Ovary (tissue), 9 donors: ENCODE measurements around the gene E2F8. TPM values are rescaled to one million over a fixed set of nuclear protein-coding genes. Genes with fewer than 3 reads are reported as not detected.

Experiments
- DNase-seq, 5 donors: peaks; one replicate each; pipeline ENCODE4 v3.0.0-alpha.2; 2019 to 2020
- H3K27ac ChIP-seq, 2 donors: fragments of 200-600 bp; one replicate each; pipeline versions ENCODE4 v1.5.1 to v1.8.0; 2019 to 2022
- H3K27me3 ChIP-seq: fragments of 200-600 bp; one replicate; pipeline ENCODE4 v1.8.0; 2022
- H3K36me3 ChIP-seq: fragments of 200-600 bp; sonication (generic); one replicate; pipeline ENCODE4 v1.5.1; 2019
- H3K4me1 ChIP-seq: one replicate; pipeline ENCODE4 v1.8.1; 2013; ENCODE audit warnings: mild to moderate bottlenecking, moderate library complexity; ENCODE audit not compliant: insufficient read depth
- H3K4me3 ChIP-seq: fragments of 200-600 bp; sonication (generic); one replicate; pipeline ENCODE4 v1.5.1; 2017
- H3K9me3 ChIP-seq, 2 donors: fragments of 200-600 bp in 1 of 2; sonication (generic) in 1 of 2; one replicate each; pipeline versions ENCODE4 v1.5.1 to v1.8.1; 2013 to 2019; ENCODE audit warnings: mild to moderate bottlenecking in 1 of 2, moderate library complexity in 1 of 2
- CTCF ChIP-seq, 3 donors: fragments of 450-650 bp in 2 of 3; fragments of 200-600 bp in 1 of 3; IDR thresholded peaks; one replicate each; pipeline versions ENCODE4 v1.5.1 to v1.8.0; 2016 to 2022; ENCODE audit warnings: antibody characterized with exemption in 3 of 3, mild to moderate bottlenecking in 1 of 3
- EP300 ChIP-seq: sonication (generic); formaldehyde crosslinking; IDR thresholded peaks from one replicate; pipeline ENCODE4 v1.6.1; 2017; ENCODE audit warnings: antibody characterized with exemption
- POLR2A ChIP-seq: fragments of 450-650 bp; IDR thresholded peaks from one replicate; pipeline ENCODE4 v1.6.1; 2017; ENCODE audit warnings: antibody characterized with exemption, mild to moderate bottlenecking, moderate library complexity
- WGBS, 3 donors: extraction: QIAGEN DNeasy Blood & Tissue Kit in 1 of 3; methylation state at CpG; one replicate each; pipeline versions ENCODE4 v1.1.5 to v1.1.7; 2013 to 2017; 5-methylcytosine and 5-hydroxymethylcytosine counted together
- intact Hi-C, 4 donors: fragments of 100-400 bp; cut with DNase I; formaldehyde crosslinking; loops; one replicate each; pipeline versions ENCODE4 v1.11.0 to v1.15.1; 2022 to 2023
- polyA plus RNA-seq, 2 donors: library from polyadenylated mRNA; stranded (reverse); fragments of 200-250 nt in 1 of 2; fragments of 350-450 nt in 1 of 2; fragmentation: Illumina TruSeq in 1 of 2; extraction: RNeasy Lipid Tissue Mini Kit (QIAGEN cat#74804) in 1 of 2; gene quantifications; one replicate each; pipeline ENCODE4 v1.2.3, GENCODE V29; 2013 to 2014
- total RNA-seq, 7 donors: library from RNA; depleted of rRNA in 2 of 7; stranded (reverse); fragments of >200 nt in 2 of 7; fragmentation: NEBNext Ultra II Directional in 3 of 7; extraction: Animal tissue kit (Norgen Biotek cat#: 25700) in 3 of 7; gene quantifications; one replicate each; pipeline versions ENCODE4 v1.1.0 to v1.2.4, GENCODE V29; 2016 to 2023
- donor health status: DM: no; HTN: no; CAD: no; lungs with moderate emphysema.
- donor health status: DM: no; HTN: no; CAD: no.
- donor health status: Bipolar disorder and iron deficiency.
- donor health status: DM: yes; HTN: yes; CAD: no.
- donor health status: DM: no; HTN: no; CAD: no.
- donor health status: DM: yes; HTN: yes; CAD: no.

E2F8 gene
- total and polyA plus RNA-seq, 9 donors, result 0.08 to 0.80 (median 0.36) TPM; not detected in 3

- no peaks in the 10 kb centered on the region for H3K9me3 ChIP-seq
- 81 to 91% (median 84%) methylated on average over 8 of the region's 8 CpGs for WGBS, 3 donors
- intact Hi-C loops, result no loop called here
- H3K36me3 ChIP-seq, result no peaks in the 10 kb centered on the region
- no peak overlapping the region for H3K4me3 ChIP-seq
- H3K27ac ChIP-seq, result no peak overlapping the region
- no peak for DNase-seq
- peaks cover 8% of the 10 kb centered on the region for H3K4me1 ChIP-seq
- H3K27me3 ChIP-seq, result no peaks in the 10 kb centered on the region
- no peak for TF ChIP-seq CTCF (IDR thresholded peaks at IDR 0.05)
These were observed 3.4 kb downstream of the E2F8 start for GRCh38 chr11:19237381-19237780.

GRCh38 chr11:19234231-19234817, 6.4 kb downstream of the E2F8 start:
- H3K27me3 ChIP-seq, result no peaks in the 10 kb centered on the region
- no peaks in the 10 kb centered on the region for H3K36me3 ChIP-seq
- TF ChIP-seq CTCF (IDR thresholded peaks at IDR 0.05) (no peak), EP300 (no peak), POLR2A (no peak)
- no peak for DNase-seq
- H3K4me1 ChIP-seq, result no peaks in the 10 kb centered on the region
- H3K4me3 ChIP-seq, result no peak overlapping the region
- no peak overlapping the region for H3K27ac ChIP-seq
- WGBS, 3 donors, result 93 to 95% (median 94%) methylated on average over 5 of the region's 5 CpGs
- H3K9me3 ChIP-seq, result no peaks in the 10 kb centered on the region
- intact Hi-C loops, result no loop called here

GRCh38 chr11:19232910-19233503, 7.7 kb downstream of the E2F8 start:
- Histone ChIP-seq H3K27ac (no peak overlapping the region), H3K27me3 (no peaks in the 10 kb centered on the region), H3K36me3 (no peaks in the 10 kb centered on the region), H3K4me1 (no peaks in the 10 kb centered on the region), H3K4me3 (no peak overlapping the region), H3K9me3 (no peaks in the 10 kb centered on the region)
- TF ChIP-seq EP300 (no peak), POLR2A (no peak), CTCF (IDR thresholded peaks at IDR 0.05) (no peak)
- DNase-seq, result no peak
- intact Hi-C loops, result no loop called here
- 43 to 51% (median 48%) methylated on average over 6 of the region's 6 CpGs for WGBS, 3 donors

GRCh38 chr11:19229671-19230070, 11.1 kb downstream of the E2F8 start:
- intact Hi-C loops, result no loop called here
- DNase-seq, result no peak
- no peaks in the 10 kb centered on the region for H3K9me3 ChIP-seq
- no peaks in the 10 kb centered on the region for H3K27me3 ChIP-seq
- H3K4me1 ChIP-seq, result no peaks in the 10 kb centered on the region
- no peak overlapping the region for H3K4me3 ChIP-seq
- WGBS, 3 donors, result 82 to 84% (median 82%) methylated on average over 5 of the region's 5 CpGs
- no peak overlapping the region for H3K27ac ChIP-seq
- no peaks in the 10 kb centered on the region for H3K36me3 ChIP-seq
- TF ChIP-seq POLR2A, result no peak
- TF ChIP-seq CTCF (IDR thresholded peaks at IDR 0.05), result no peak
- TF ChIP-seq EP300, result no peak
